Colonic mucosa (tissue), 4 donors: ENCODE results near the gene TRAP1. TPM values are rescaled to one million over a fixed set of nuclear protein-coding genes. Genes with fewer than 3 reads are reported as not detected.

ENCODE experiments used
- DNase-seq: peaks from one replicate; pipeline ENCODE4 v3.0.0-alpha.2; 2020
- H3K27ac ChIP-seq: fragments of 200-600 bp; one replicate; pipeline ENCODE4 v1.8.0; 2021
- H3K27me3 ChIP-seq: fragments of 200-600 bp; one replicate; pipeline ENCODE4 v1.8.0; 2021
- H3K36me3 ChIP-seq: fragments of 200-600 bp; one replicate; pipeline ENCODE4 v1.8.0; 2021
- H3K4me1 ChIP-seq: fragments of 200-600 bp; one replicate; pipeline ENCODE4 v1.8.0; 2021; ENCODE audit warnings: mild to moderate bottlenecking
- H3K4me3 ChIP-seq: fragments of 200-600 bp; one replicate; pipeline ENCODE4 v1.8.0; 2021
- H3K9ac ChIP-seq, 2 donors: one replicate each; pipeline ENCODE4 v1.7.0; 2013; ENCODE audit warnings: control low read depth in 2 of 2, low read depth in 2 of 2, low read length in 2 of 2
- H3K9me3 ChIP-seq: fragments of 200-600 bp; one replicate; pipeline ENCODE4 v1.8.0; 2021
- intact Hi-C: fragments of 100-400 bp; cut with DNase I; formaldehyde crosslinking; loops from one replicate; pipeline ENCODE4 v1.14.1; 2022
- total RNA-seq, 2 donors: library from RNA; stranded (reverse); fragmentation: NEBNext Ultra II Directional in 1 of 2; extraction: Animal tissue kit (Norgen Biotek cat#: 25700) in 1 of 2; gene quantifications; one replicate each; pipeline ENCODE4 v1.2.1, GENCODE V29; 2021
- TF ChIP-seq, protein P1 (sequence below): fragments of 200-600 bp; IDR thresholded peaks from one replicate; pipeline ENCODE4 v1.8.0; 2022; ENCODE audit warnings: antibody characterized with exemption, mild to moderate bottlenecking
- donor health status: healthy.
- donor health status: DM: no; HTN: no; CAD: no.
- donor health status: DM: no; HTN: no; CAD: no.

Gene TRAP1
- total RNA-seq, 2 donors from 2014 or later = 75.0 to 165 TPM

- Histone ChIP-seq H3K36me3 (no peaks in the 10 kb centered on the region), H3K9me3 (no peaks in the 10 kb centered on the region), H3K9ac (no peak overlapping the region), H3K27ac (no peak overlapping the region), H3K27me3 (no peaks in the 10 kb centered on the region), H3K4me1 (no peaks in the 10 kb centered on the region), H3K4me3 (no peak overlapping the region)
- intact Hi-C loops = no loop called here
- no peak for DNase-seq
- TF ChIP-seq, protein P1, sequence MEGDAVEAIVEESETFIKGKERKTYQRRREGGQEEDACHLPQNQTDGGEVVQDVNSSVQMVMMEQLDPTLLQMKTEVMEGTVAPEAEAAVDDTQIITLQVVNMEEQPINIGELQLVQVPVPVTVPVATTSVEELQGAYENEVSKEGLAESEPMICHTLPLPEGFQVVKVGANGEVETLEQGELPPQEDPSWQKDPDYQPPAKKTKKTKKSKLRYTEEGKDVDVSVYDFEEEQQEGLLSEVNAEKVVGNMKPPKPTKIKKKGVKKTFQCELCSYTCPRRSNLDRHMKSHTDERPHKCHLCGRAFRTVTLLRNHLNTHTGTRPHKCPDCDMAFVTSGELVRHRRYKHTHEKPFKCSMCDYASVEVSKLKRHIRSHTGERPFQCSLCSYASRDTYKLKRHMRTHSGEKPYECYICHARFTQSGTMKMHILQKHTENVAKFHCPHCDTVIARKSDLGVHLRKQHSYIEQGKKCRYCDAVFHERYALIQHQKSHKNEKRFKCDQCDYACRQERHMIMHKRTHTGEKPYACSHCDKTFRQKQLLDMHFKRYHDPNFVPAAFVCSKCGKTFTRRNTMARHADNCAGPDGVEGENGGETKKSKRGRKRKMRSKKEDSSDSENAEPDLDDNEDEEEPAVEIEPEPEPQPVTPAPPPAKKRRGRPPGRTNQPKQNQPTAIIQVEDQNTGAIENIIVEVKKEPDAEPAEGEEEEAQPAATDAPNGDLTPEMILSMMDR = no peak
Observed at GRCh38 chr16:3698941-3699340, 18.4 kb downstream of the TRAP1 start.

GRCh38 chr16:3696425-3697218 lies 20.7 kb downstream of the TRAP1 start:
- TF ChIP-seq, protein P1 = no peak
- Histone ChIP-seq H3K27ac (no peak overlapping the region), H3K36me3 (no peaks in the 10 kb centered on the region), H3K9ac (no peak overlapping the region), H3K27me3 (no peaks in the 10 kb centered on the region), H3K4me1 (no peaks in the 10 kb centered on the region), H3K4me3 (no peak overlapping the region), H3K9me3 (no peaks in the 10 kb centered on the region)
- intact Hi-C loops = no loop called here
- no peak for DNase-seq

GRCh38 chr16:3695610-3696369 lies 21.5 kb downstream of the TRAP1 start:
- H3K9me3 ChIP-seq = no peaks in the 10 kb centered on the region
- H3K9ac ChIP-seq = no peak overlapping the region
- peaks cover 2% of the 10 kb centered on the region for H3K4me1 ChIP-seq
- H3K4me3 ChIP-seq = no peak overlapping the region
- no peaks in the 10 kb centered on the region for H3K36me3 ChIP-seq
- intact Hi-C loops = no loop called here
- TF ChIP-seq, protein P1 = no peak
- H3K27me3 ChIP-seq = no peaks in the 10 kb centered on the region
- H3K27ac ChIP-seq = no peak overlapping the region
- DNase-seq = no peak

- Histone ChIP-seq H3K9me3 (no peaks in the 10 kb centered on the region), H3K4me3 (no peak overlapping the region), H3K27me3 (no peaks in the 10 kb centered on the region), H3K27ac (no peak overlapping the region), H3K9ac (no peak overlapping the region), H3K36me3 (no peaks in the 10 kb centered on the region), H3K4me1 (peaks cover 4% of the 10 kb centered on the region)
- TF ChIP-seq, protein P1 = no peak
- no peak for DNase-seq
- intact Hi-C loops = loop anchor here (5.0 kb wide), 1 partner anchor 183 kb away; no protein-coding TSS in a partner anchor
Observed at GRCh38 chr16:3694051-3694450, 23.3 kb downstream of the TRAP1 start.

- Histone ChIP-seq H3K4me1 (peaks cover 4% of the 10 kb centered on the region), H3K27me3 (no peaks in the 10 kb centered on the region), H3K9ac (no peak overlapping the region), H3K4me3 (no peak overlapping the region), H3K9me3 (no peaks in the 10 kb centered on the region), H3K27ac (no peak overlapping the region), H3K36me3 (no peaks in the 10 kb centered on the region)
- TF ChIP-seq, protein P1 = no peak
- intact Hi-C loops = loop anchor here (5.0 kb wide), 1 partner anchor 186 kb away; no protein-coding TSS in a partner anchor
- DNase-seq = no peak
Observed at GRCh38 chr16:3691761-3692160, 25.6 kb downstream of the TRAP1 start.
